HCT116 (cell line): ENCODE measurements around the gene RNF8. TPM values are rescaled to one million over a fixed set of nuclear protein-coding genes. Genes with fewer than 3 reads are reported as not detected.

ENCODE experiments used
- ATAC-seq: fragments of 200-7000 bp; cut with Tn5 transposase; 2 replicates; pipeline ENCODE4 v1.9.1; 2020; ENCODE audit warnings: mild to moderate bottlenecking, moderate library complexity
- BruUV-seq: library from RNA; stranded (reverse); fragments of 400-500 nt; replicated peaks from 2 replicates; lab custom pipeline; 2021; lab: Mats Ljungman, UMichigan
- CTCF ChIA-PET: fragments of 300-600 bp; sonication (Branson Sonifier 250); formaldehyde crosslinking; loops from one replicate; lab custom pipeline; 2021; ENCODE audit warnings: antibody characterized with exemption; lab: Charles Lee
- POLR2A ChIA-PET: fragments of 300-600, 350-600 bp; sonication (Branson Sonifier 250); formaldehyde crosslinking; loops from one replicate; lab custom pipeline; 2021; ENCODE audit warnings: antibody characterized with exemption; lab: Charles Lee
- RAD21 ChIA-PET, 2 experiments: fragments of 300-600 bp; sonication (Branson Sonifier 250); formaldehyde crosslinking; loops; one replicate each; lab custom pipeline; 2023; ENCODE audit warnings: low total read pairs in 2 of 2; ENCODE audit not compliant: uncharacterized antibody in 2 of 2, unreplicated experiment in 2 of 2, low non-redundant PET in 1 of 2; lab: Charles Lee
- DNase-seq: peaks from one replicate; pipeline ENCODE4 v3.0.0-alpha.2; 2010; ENCODE audit warnings: low read depth, low spot score
- H2AFZ ChIP-seq: fragments of 200-600 bp; shearing (Covaris generic), sonication (generic); 2 replicates; pipeline ENCODE4 v1.6.1; 2017; ENCODE audit warnings: low read depth, mixed run types, mixed read lengths, antibody characterized with exemption, low read length; ENCODE audit not compliant: poor library complexity, severe bottlenecking
- H3K27ac ChIP-seq: 2 replicates; pipeline ENCODE4 v1.5.1; 2012; ENCODE audit warnings: low read depth, low read length
- H3K27me3 ChIP-seq: fragments of 200-600 bp; sonication (generic); 2 replicates; pipeline ENCODE4 v1.6.1; 2016; ENCODE audit warnings: mixed run types, low read length, mixed read lengths; ENCODE audit not compliant: insufficient read depth
- H3K36me3 ChIP-seq, 2 experiments: fragments of 200-500 bp in 1 of 2; fragments of 200-600 bp in 1 of 2; sonication (Bioruptor generic) in 1 of 2; sonication (generic) in 1 of 2; 2 replicates each; pipeline versions ENCODE4 v1.5.1 to v1.6.1; 2014 to 2016; ENCODE audit warnings: low read length in 2 of 2, inconsistent platforms in 1 of 2, mixed read lengths in 1 of 2, mixed run types in 1 of 2; ENCODE audit not compliant: insufficient read depth in 2 of 2, control insufficient read depth in 1 of 2
- H3K4me1 ChIP-seq, 2 experiments: fragments of 200-600 bp in 1 of 2; sonication (generic) in 1 of 2; 2 replicates each; pipeline versions ENCODE4 v1.5.1 to v1.6.1; 2012 to 2017; ENCODE audit warnings: low read length in 2 of 2, inconsistent platforms in 1 of 2, mild to moderate bottlenecking in 1 of 2, mixed read lengths in 1 of 2, mixed run types in 1 of 2, moderate library complexity in 1 of 2; ENCODE audit not compliant: insufficient read depth in 2 of 2, control insufficient read depth in 1 of 2
- H3K4me2 ChIP-seq: fragments of 200-600 bp; sonication (generic); 2 replicates; pipeline ENCODE4 v1.6.1; 2017; ENCODE audit warnings: mixed run types, low read length, mixed read lengths
- H3K4me3 ChIP-seq, 2 experiments: fragments of 200-600 bp in 1 of 2; sonication (generic) in 1 of 2; replicated peaks in 1 of 2; 2 replicates each; pipeline ENCODE4 v1.5.1; 2011 to 2016; ENCODE audit warnings: low read length in 2 of 2, control low read depth in 1 of 2, low read depth in 1 of 2, mild to moderate bottlenecking in 1 of 2, mixed read lengths in 1 of 2, mixed run types in 1 of 2
- H3K79me2 ChIP-seq: fragments of 200-600 bp; sonication (generic); 2 replicates; pipeline ENCODE4 v1.6.1; 2017; ENCODE audit warnings: mild to moderate bottlenecking, mixed run types, low read length, moderate library complexity, mixed read lengths; ENCODE audit not compliant: insufficient read depth
- H3K9ac ChIP-seq: fragments of 200-600 bp; sonication (generic); 2 replicates; pipeline ENCODE4 v1.6.1; 2016; ENCODE audit warnings: low read length, mixed read lengths
- H3K9me2 ChIP-seq: fragments of 200-600 bp; sonication (generic), shearing (Covaris generic); 2 replicates; pipeline ENCODE4 v1.6.1; 2017; ENCODE audit warnings: mixed run types, mild to moderate bottlenecking, moderate library complexity; ENCODE audit not compliant: insufficient read depth
- H3K9me3 ChIP-seq, 2 experiments: fragments of 200-500 bp in 1 of 2; fragments of 200-600 bp in 1 of 2; sonication (Bioruptor generic) in 1 of 2; sonication (generic) in 1 of 2; 2 replicates each; pipeline ENCODE4 v1.6.1; 2014 to 2017; ENCODE audit warnings: low read length in 2 of 2, mixed read lengths in 2 of 2, inconsistent platforms in 1 of 2, low read depth in 1 of 2, mild to moderate bottlenecking in 1 of 2, mixed run types in 1 of 2, moderate library complexity in 1 of 2; ENCODE audit not compliant: control insufficient read depth in 1 of 2, insufficient read depth in 1 of 2
- H4K20me1 ChIP-seq: fragments of 200-600 bp; sonication (generic), shearing (Covaris generic); 2 replicates; pipeline ENCODE4 v1.6.1; 2017; ENCODE audit warnings: mixed run types, mild to moderate bottlenecking, moderate library complexity; ENCODE audit not compliant: insufficient read depth
- CEBPB ChIP-seq: IDR thresholded peaks from 2 replicates; pipeline ENCODE4 v1.6.1; 2012; ENCODE audit warnings: low read depth
- CTCF ChIP-seq, 3 experiments: fragments of 200-600 bp in 1 of 3; sonication (generic) in 1 of 3; IDR thresholded peaks in 2 of 3; conservative IDR thresholded peaks in 1 of 3; 2 replicates each; pipeline ENCODE4 v1.5.1; 2012 to 2017; ENCODE audit warnings: low read depth in 2 of 3, low read length in 2 of 3, antibody characterized with exemption in 1 of 3, borderline replicate concordance in 1 of 3, control low read depth in 1 of 3, mild to moderate bottlenecking in 1 of 3, mixed read lengths in 1 of 3, mixed run types in 1 of 3, moderate library complexity in 1 of 3; ENCODE audit not compliant: insufficient read depth in 1 of 3
- EGR1 ChIP-seq: IDR thresholded peaks from 2 replicates; pipeline ENCODE4 v1.6.1; 2012; ENCODE audit warnings: low read depth
- ELF1 ChIP-seq: IDR thresholded peaks from 2 replicates; pipeline ENCODE4 v1.6.1; 2012; ENCODE audit warnings: low read depth, borderline replicate concordance
- EZH2 ChIP-seq: fragments of 200-600 bp; sonication (generic); IDR thresholded peaks from 2 replicates; pipeline ENCODE4 v1.6.1; 2017; ENCODE audit warnings: antibody characterized with exemption, mixed run types
- EZH2phosphoT487 ChIP-seq: fragments of 200-600 bp; IDR thresholded peaks from 2 replicates; pipeline ENCODE4 v1.6.1; 2018; ENCODE audit warnings: antibody characterized with exemption, borderline replicate concordance
- POLR2A ChIP-seq: IDR thresholded peaks from 2 replicates; pipeline ENCODE4 v1.7.0; 2011; ENCODE audit warnings: borderline replicate concordance; ENCODE audit not compliant: insufficient read depth, insufficient read length; ENCODE audit errors: extremely low read depth
- REST ChIP-seq: IDR thresholded peaks from 2 replicates; pipeline ENCODE4 v1.6.1; 2012; ENCODE audit warnings: low read depth
- SP1 ChIP-seq: IDR thresholded peaks from 2 replicates; pipeline ENCODE4 v1.6.1; 2012; ENCODE audit warnings: low read depth
- SRF ChIP-seq: IDR thresholded peaks from 2 replicates; pipeline ENCODE4 v1.6.1; 2012; ENCODE audit warnings: low read depth
- TCF7L2 ChIP-seq: IDR thresholded peaks from 2 replicates; pipeline ENCODE4 v1.7.0; 2011; ENCODE audit warnings: borderline replicate concordance, inconsistent platforms; ENCODE audit not compliant: insufficient read depth, insufficient read length; ENCODE audit errors: extremely low read depth
- YY1 ChIP-seq: IDR thresholded peaks from 2 replicates; pipeline ENCODE4 v1.6.1; 2011; ENCODE audit warnings: low read length, low read depth, moderate library complexity, mild to moderate bottlenecking; ENCODE audit not compliant: insufficient replicate concordance; ENCODE audit errors: extremely low read depth
- ZBTB33 ChIP-seq: IDR thresholded peaks from 2 replicates; pipeline ENCODE4 v1.6.1; 2011; ENCODE audit warnings: mild to moderate bottlenecking, low read length, moderate library complexity; ENCODE audit not compliant: insufficient replicate concordance; ENCODE audit errors: extremely low read depth
- ZNF274 ChIP-seq: fragments of 200-500 bp; sonication (Bioruptor generic); IDR thresholded peaks from 2 replicates; pipeline ENCODE4 v1.6.1; 2014; ENCODE audit warnings: mild to moderate bottlenecking, low read depth, low read length, inconsistent platforms
- intact Hi-C: fragments of 100-400 bp; cut with micrococcal nuclease; formaldehyde crosslinking; loops from 2 replicates; pipeline ENCODE4 v1.10.0; 2022
- total RNA-seq: library from RNA; stranded (reverse); gene quantifications from one replicate; pipeline ENCODE4 v1.2.1, GENCODE V29; 2021; ENCODE audit not compliant: unreplicated experiment

The RNF8 gene
- total RNA-seq, 1 experiment from 2014 or later: 28.0 TPM

- CTCF ChIA-PET: interaction anchor here (1.6 kb wide), 1 partner anchor 21 kb away, joined by 3 read pairs; no protein-coding TSS in a partner anchor
- intact Hi-C loops: no loop called here
- no TSS peak for BruUV-seq
Measured at GRCh38 chr6:37347177-37347576, 6.6 kb upstream of the RNF8 start.

More at GRCh38 chr6:37347177-37347576, 6.6 kb upstream of the RNF8 start:
- no peaks in the 10 kb centered on the region for H3K9me2 ChIP-seq
- ATAC-seq: no peak
- TF ChIP-seq REST (no peak), POLR2A (no peak), ZNF274 (no peak), ZBTB33 (no peak), EZH2 (no peak), EGR1 (no peak), CTCF (IDR thresholded peaks at IDR 0.05 in 2 of 3, conservative IDR thresholded peaks at IDR 0.05 in 1 of 3; ENCODE audit: borderline replicate concordance in 1 of 3, insufficient read depth in 1 of 3, low read depth in 2 of 3, low read length in 2 of 3) (no peak), EZH2phosphoT487 (no peak), ELF1 (no peak), CEBPB (no peak), TCF7L2 (no peak), SRF (no peak), YY1 (no peak), SP1 (no peak)
- H4K20me1 ChIP-seq: no peaks in the 10 kb centered on the region
- H3K79me2 ChIP-seq: no peaks in the 10 kb centered on the region
- DNase-seq: no peak
- H3K9ac ChIP-seq: no peak overlapping the region
- H3K4me2 ChIP-seq: no peak overlapping the region
- ChIA-PET POLR2A (no interaction called here), RAD21 (no interaction called here)
- no peak overlapping the region for H3K27ac ChIP-seq
- no peak overlapping the region for H2AFZ ChIP-seq
- no peaks in the 10 kb centered on the region for H3K27me3 ChIP-seq
- no peak overlapping the region for H3K4me3 ChIP-seq
- no peaks in the 10 kb centered on the region for H3K4me1 ChIP-seq
- no peaks in the 10 kb centered on the region for H3K9me3 ChIP-seq
- H3K36me3 ChIP-seq: no peaks in the 10 kb centered on the region
